NCI-H345 (cell line): ENCODE measurements around the gene CHST9.
"Not testable (repeated sequence)": the region's sequence is repeated elsewhere in the genome, so short reads cannot be mapped to it uniquely, and the experiment has no call there.

Experiments used
- DNase-seq: peaks from one replicate; lab custom pipeline; 2025; lab: John Stamatoyannopoulos, UW

The CHST9 gene

DNA sequence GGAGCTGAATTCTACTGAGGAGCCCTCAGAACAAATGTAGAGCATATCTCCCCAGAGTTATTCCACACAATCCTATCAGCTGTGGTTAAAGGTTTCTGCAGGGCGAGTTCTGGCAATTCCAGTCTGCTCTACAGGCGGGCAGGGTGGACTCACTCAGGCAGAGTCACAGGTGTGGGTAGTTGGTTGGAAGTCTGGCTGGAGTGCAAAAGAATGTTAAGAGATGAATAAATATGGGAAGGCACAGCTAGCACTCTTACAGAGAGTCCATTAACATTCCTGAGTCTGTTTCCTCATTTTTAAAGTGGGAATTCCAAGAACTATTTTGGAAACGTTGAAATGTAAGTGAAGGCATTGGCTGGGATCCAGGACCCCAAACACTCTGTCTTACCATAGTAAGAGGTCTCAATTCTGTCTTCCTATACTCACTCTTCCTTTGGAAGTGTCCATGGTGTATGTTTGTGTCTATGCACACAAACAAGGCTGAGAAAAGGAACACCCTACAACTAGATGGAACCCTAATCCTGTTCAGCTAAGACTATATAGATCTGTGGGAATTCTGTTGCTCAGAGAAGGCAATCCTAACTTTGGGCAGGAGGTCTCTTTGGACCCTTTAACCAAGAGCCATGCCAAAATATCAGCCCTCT lies 256.3 kb downstream of the CHST9 start:
- no peak for DNase-seq

- not testable (repeated sequence) for DNase-seq
Measured at GRCh38 chr18:26927822-26928221, 257.3 kb downstream of the CHST9 start.

- DNase-seq = no peak
Measured at GRCh38 chr18:26926066-26926675, 258.9 kb downstream of the CHST9 start.

GRCh38 chr18:26925313-26925712 lies 259.8 kb downstream of the CHST9 start:
- no peak for DNase-seq

GRCh38 chr18:26922313-26922712 lies 262.8 kb downstream of the CHST9 start:
- no peak for DNase-seq

GRCh38 chr18:26920644-26921043 lies 264.5 kb downstream of the CHST9 start:
- DNase-seq = no peak

DNA sequence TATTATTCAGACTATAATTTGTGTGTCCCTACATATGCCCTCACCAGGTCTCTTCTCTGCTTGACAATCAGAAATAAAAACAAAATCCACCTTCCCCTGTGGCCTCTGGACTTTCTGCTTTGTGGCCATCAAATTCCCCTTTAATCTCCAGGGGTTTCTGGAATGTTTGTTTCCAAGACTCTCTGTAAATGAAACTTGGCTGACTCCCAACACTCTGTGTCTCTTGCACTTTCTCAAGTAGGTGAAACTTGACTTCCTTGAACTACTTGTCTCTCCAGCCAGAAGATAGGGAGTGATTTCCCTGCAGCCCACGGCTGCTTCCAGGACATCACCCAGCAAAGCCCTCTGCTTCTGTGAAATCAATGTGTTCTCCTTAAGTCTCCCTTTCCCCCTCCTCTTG lies 265.5 kb downstream of the CHST9 start:
- DNase-seq = no peak

GRCh38 chr18:26919201-26919600 lies 265.9 kb downstream of the CHST9 start:
- DNase-seq = no peak

DNA sequence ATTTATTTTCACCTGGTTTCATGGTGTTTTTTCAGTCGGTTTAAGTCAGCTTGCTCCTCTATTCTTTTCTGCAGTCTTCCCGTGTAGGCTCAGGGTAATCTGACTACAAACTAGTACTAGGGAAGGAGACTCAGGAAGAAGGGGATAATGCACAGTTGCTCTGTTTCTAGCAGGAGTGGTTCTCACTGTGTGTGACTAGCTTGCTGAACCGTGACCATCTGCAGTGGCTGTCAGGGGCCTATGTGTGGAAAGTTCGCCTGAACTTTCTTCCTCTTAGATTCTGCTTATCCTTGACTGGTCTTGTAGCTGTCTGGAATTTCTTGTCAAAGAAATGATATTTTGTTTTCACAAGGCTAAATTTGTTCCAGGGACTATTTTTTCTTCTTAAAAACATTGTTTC lies 273.3 kb downstream of the CHST9 start:
- DNase-seq = no peak

DNA sequence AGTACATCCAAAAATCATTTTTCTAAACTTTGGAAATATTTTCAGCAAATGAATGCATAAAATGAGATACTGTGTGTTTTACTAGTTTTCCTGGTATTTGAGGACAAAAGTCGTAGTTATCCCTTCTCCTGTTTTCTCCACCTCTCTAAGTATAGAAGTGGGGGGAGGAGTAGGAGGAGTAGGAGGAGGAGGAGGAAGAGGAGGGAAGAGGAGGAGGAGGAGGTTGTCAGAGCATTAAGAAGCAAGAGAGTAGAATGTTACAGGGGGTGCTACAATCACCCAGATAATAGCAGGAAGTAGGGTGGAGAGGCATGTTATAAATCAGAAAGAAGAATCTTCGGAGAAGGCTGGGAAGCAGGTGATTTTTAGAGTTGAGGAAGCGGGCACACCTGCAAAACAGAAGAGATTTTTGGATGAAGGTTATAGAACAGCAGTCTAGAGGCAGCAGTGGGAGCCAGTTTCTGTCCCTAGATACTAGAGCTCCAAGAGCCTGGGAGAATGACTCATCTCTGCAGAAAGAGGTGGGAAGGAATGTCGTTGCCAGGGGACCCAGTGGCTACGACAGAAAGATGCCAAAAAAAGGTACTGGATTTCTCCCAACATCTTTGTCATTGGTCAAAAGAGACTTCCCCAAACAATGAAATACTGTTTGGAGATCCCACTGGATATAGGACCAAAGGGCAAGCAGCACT lies 275.4 kb downstream of the CHST9 start:
- no peak for DNase-seq

GRCh38 chr18:26908906-26909305 lies 276.2 kb downstream of the CHST9 start:
- no peak for DNase-seq

- no peak for DNase-seq
Measured at GRCh38 chr18:26902291-26902690, 282.8 kb downstream of the CHST9 start.

DNA sequence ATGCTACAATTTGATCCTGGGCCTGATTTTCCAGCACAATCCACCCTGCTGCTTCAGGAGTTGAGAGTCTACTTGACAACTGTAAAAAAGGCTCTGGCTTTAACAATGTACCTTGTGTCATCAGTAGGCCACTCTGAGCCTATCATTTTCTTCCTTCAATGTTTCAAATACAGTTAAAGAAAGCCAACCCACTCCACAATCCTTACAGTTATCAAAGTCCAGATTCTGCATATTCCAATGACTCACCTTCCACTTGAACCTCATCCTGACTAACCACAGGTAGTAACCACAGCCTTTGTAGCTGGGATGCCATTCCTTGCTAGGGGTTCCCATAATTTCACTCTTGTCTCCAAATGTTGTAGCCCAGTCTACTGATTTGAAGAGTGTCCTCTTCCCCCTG lies 284.1 kb downstream of the CHST9 start:
- DNase-seq = no peak

DNA sequence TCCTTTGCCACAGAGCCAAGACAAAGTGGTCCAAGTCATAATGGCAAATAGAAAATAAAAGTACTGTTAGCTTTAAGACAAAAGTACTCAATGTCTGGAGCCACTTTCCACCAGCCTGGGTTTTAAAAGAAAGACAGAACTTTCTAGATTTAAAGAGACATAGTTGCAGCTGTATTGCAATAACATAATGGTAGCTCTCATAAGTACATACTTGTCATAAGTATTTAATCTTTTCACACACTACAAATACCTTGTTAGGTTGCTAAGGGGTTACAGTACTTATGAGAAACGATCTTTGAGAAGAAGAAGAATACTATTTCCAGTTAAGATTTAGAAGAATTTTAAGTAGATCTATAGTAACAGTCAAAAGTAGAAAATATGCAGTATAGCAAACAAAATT lies 290.7 kb downstream of the CHST9 start:
- DNase-seq = no peak

GRCh38 chr18:26893996-26894395 lies 291.1 kb downstream of the CHST9 start:
- DNase-seq = no peak

- no peak for DNase-seq
Measured at GRCh38 chr18:26888259-26888658, 296.8 kb downstream of the CHST9 start.

- DNase-seq = no peak
Measured at GRCh38 chr18:26875040-26875654, 310.0 kb downstream of the CHST9 start.

DNA sequence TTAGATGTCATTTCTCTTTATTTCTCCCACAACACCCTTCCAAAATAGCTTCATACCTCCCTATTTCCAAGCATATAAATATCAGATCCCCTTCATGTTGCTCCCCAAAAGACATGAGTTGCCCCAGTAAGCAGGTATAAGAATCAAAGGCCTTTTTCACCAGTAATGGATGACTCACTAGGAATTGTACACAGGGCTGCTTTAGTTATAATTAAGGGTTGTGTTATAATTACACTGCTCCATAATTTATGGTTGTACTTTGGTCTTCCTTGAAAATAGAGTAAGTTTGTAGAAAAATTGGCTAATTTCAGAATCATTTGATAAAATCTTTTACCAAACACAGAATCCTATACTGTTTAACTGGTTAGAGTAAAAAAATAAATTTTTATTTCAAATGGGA lies 310.8 kb downstream of the CHST9 start:
- no peak for DNase-seq

- DNase-seq = no peak
Measured at GRCh38 chr18:26869640-26870039, 315.5 kb downstream of the CHST9 start.

DNA sequence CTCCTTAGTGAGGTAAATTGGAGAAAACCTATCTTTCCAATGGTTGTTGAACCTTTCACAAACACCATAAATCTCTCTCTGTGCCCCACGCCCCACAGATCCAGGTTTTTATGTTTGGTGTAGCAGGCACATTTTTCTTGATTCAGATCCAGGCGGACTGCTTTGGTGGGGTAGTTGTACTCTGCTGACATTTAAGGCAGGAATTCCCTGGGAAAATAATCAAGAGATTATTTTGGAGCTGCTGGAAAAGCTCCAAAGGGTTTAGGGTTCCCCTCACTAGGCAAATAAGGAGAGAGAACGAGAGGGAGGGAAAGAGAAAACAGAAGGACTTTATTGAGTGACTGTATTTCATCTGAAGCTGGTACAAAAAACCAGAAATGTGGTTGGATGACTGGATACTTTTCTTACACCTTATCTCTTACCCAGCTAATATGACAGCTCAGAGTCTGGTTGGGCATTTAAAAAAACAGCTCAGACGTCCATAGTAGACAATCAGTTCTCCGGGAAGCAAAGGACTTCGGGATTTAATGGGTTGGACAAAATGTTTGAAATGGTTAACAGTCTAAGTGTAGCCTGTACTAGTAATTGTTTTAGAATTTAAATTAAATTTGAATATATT lies 316.0 kb downstream of the CHST9 start:
- no peak for DNase-seq

GRCh38 chr18:26867471-26867870 lies 317.6 kb downstream of the CHST9 start:
- DNase-seq = no peak

- peak; percentile 62 for DNase-seq
Measured at GRCh38 chr18:26865557-26865956, 319.6 kb downstream of the CHST9 start, which contains the start of gene AQP4. TSS of gene AQP4 (minus strand) at chr18:26865707. CDS start at chr18:26865689, 18 bp downstream.
